HG03342 (cell line): Measurements from ENCODE around the gene TGM6.

Experiments used
- ATAC-seq: cut with Tn5 transposase; IDR thresholded peaks from one replicate; pipeline ENCODE4 v1.9.1; 2021; ENCODE audit warnings: mild to moderate bottlenecking, moderate library complexity; ENCODE audit not compliant: unreplicated experiment

Gene TGM6

GRCh38 chr20:2451939-2452732 lies 71.4 kb downstream of the TGM6 start:
- no peak for ATAC-seq

GRCh38 chr20:2453792-2454191 lies 73.1 kb downstream of the TGM6 start:
- no peak for ATAC-seq

- ATAC-seq = no peak
Observed at GRCh38 chr20:2455771-2456497, 75.2 kb downstream of the TGM6 start.

- ATAC-seq = no peak
Observed at GRCh38 chr20:2458919-2459499, 78.3 kb downstream of the TGM6 start.

- ATAC-seq = no peak
Observed at GRCh38 chr20:2459981-2460751, 79.5 kb downstream of the TGM6 start.

- no peak for ATAC-seq
Observed at GRCh38 chr20:2460752-2461424, 80.2 kb downstream of the TGM6 start.

GRCh38 chr20:2462484-2462883 lies 81.8 kb downstream of the TGM6 start:
- ATAC-seq = no peak

GRCh38 chr20:2463616-2464365 lies 83.1 kb downstream of the TGM6 start:
- ATAC-seq = no peak

- no peak for ATAC-seq
Observed at GRCh38 chr20:2465100-2465499, 84.4 kb downstream of the TGM6 start.

- ATAC-seq = no peak
Observed at GRCh38 chr20:2467412-2467811, 86.7 kb downstream of the TGM6 start.

GRCh38 chr20:2468581-2469407 lies 88.1 kb downstream of the TGM6 start:
- ATAC-seq = no peak

GRCh38 chr20:2469991-2470422 lies 89.3 kb downstream of the TGM6 start:
- peak; percentile 36 for ATAC-seq

- peak; percentile 94 for ATAC-seq
Observed at GRCh38 chr20:2470423-2471193, 89.9 kb downstream of the TGM6 start, which contains the start of gene SNRPB. Gene SNRPB (minus strand): TSS chr20:2470789. CDS start chr20:2470690, 99 bp downstream.

- ATAC-seq = no peak
Observed at GRCh38 chr20:2473516-2473915, 92.8 kb downstream of the TGM6 start.

GRCh38 chr20:2475850-2476741 lies 95.4 kb downstream of the TGM6 start:
- no peak for ATAC-seq

GRCh38 chr20:2476742-2477615 lies 96.3 kb downstream of the TGM6 start:
- ATAC-seq = no peak
